ENCODE measurements around the gene MYCBPAP.

Gene MYCBPAP

GRCh38 chr17:50507871-50508572 is at the start of gene MYCBPAP:
Gene MYCBPAP, plus strand, starts transcription at chr17:50508439. Its CDS starts 236 bp downstream, at chr17:50508675.
- peak; percentile 88 for DNase-seq

GRCh38 chr17:50458701-50459676 is 49.2 kb upstream of the MYCBPAP start:
- DNase-seq, result peak; percentile 90

- DNase-seq, result no peak
Observed at GRCh38 chr17:50459756-50460155, 48.5 kb upstream of the MYCBPAP start.

- no peak for DNase-seq
Observed at GRCh38 chr17:50460831-50461526, 47.3 kb upstream of the MYCBPAP start.

- DNase-seq, result no peak
Observed at GRCh38 chr17:50461550-50462132, 46.6 kb upstream of the MYCBPAP start.

- DNase-seq, result no peak
Observed at GRCh38 chr17:50462446-50462845, 45.8 kb upstream of the MYCBPAP start.

- DNase-seq, result no peak
Observed at GRCh38 chr17:50464121-50464520, 44.1 kb upstream of the MYCBPAP start.

- no peak for DNase-seq
Observed at GRCh38 chr17:50464736-50465135, 43.5 kb upstream of the MYCBPAP start.

GRCh38 chr17:50465171-50465570 is 43.1 kb upstream of the MYCBPAP start:
- DNase-seq, result no peak

GRCh38 chr17:50465635-50466034 is 42.6 kb upstream of the MYCBPAP start:
- DNase-seq, result no peak

GRCh38 chr17:50466371-50467113 is 41.7 kb upstream of the MYCBPAP start:
- no peak for DNase-seq

GRCh38 chr17:50467114-50467854 is 41.0 kb upstream of the MYCBPAP start:
- DNase-seq, result no peak

- no peak for DNase-seq
Observed at GRCh38 chr17:50467855-50468303, 40.4 kb upstream of the MYCBPAP start.

GRCh38 chr17:50468304-50469207 is 39.7 kb upstream of the MYCBPAP start, which contains the start of gene CHAD:
Gene CHAD, minus strand, starts transcription at chr17:50468880. Its CDS starts 67 bp downstream, at chr17:50468813.
- DNase-seq, result no peak

- no peak for DNase-seq
Observed at GRCh38 chr17:50469208-50469605, 39.0 kb upstream of the MYCBPAP start.

GRCh38 chr17:50469671-50470305 is 38.5 kb upstream of the MYCBPAP start:
- DNase-seq, result peak; percentile 51

- peak; percentile 50 for DNase-seq
Observed at GRCh38 chr17:50470426-50470825, 37.8 kb upstream of the MYCBPAP start.

GRCh38 chr17:50471009-50471905 is 37.0 kb upstream of the MYCBPAP start:
- peak; percentile 54 for DNase-seq

All from islet precursor cell (in vitro differentiated cells).